ENCODE results near the gene TRIP12. TPM values are rescaled to one million over a fixed set of nuclear protein-coding genes. Genes with fewer than 3 reads are reported as not detected.

TRIP12 gene
- total RNA-seq, 1 donor from 2014 or later = 79.4 TPM

DNA sequence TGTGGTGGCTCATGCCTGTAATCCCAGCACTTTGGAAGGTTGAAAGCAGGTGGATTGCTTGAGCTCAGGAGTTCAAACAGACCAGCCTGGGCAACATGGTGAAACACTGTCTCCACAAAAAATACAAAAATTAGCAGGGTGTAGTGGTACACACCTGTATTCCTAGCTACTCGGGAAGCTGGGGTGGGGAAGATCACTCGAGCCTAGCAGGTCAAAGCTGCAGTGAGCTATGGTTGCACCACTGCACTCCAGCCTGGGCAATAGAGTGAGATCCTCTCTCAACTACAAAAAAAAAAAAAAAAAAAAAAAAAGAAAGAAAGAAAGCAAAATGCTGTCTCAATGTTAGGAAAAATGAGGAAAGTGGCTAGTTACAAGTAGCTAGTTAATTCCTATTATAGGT is 56.8 kb downstream of the TRIP12 start:
- H3K36me3 ChIP-seq = no peaks in the 10 kb centered on the region
- H3K4me3 ChIP-seq = no peak overlapping the region
- DNase-seq (ENCODE audit: low spot score in 2 of 2) = no peak
- TF ChIP-seq, protein P1, sequence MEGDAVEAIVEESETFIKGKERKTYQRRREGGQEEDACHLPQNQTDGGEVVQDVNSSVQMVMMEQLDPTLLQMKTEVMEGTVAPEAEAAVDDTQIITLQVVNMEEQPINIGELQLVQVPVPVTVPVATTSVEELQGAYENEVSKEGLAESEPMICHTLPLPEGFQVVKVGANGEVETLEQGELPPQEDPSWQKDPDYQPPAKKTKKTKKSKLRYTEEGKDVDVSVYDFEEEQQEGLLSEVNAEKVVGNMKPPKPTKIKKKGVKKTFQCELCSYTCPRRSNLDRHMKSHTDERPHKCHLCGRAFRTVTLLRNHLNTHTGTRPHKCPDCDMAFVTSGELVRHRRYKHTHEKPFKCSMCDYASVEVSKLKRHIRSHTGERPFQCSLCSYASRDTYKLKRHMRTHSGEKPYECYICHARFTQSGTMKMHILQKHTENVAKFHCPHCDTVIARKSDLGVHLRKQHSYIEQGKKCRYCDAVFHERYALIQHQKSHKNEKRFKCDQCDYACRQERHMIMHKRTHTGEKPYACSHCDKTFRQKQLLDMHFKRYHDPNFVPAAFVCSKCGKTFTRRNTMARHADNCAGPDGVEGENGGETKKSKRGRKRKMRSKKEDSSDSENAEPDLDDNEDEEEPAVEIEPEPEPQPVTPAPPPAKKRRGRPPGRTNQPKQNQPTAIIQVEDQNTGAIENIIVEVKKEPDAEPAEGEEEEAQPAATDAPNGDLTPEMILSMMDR (IDR thresholded peaks at IDR 0.05) = no peak
- peaks cover 0 to 2% of the 10 kb centered on the region in 2 donors for H3K4me1 ChIP-seq
- no peaks in the 10 kb centered on the region for H3K27me3 ChIP-seq
- H3K9me3 ChIP-seq = no peaks in the 10 kb centered on the region
- H3K27ac ChIP-seq = no peak overlapping the region
- intact Hi-C loops (cut with DNase I) = no loop called here

DNA sequence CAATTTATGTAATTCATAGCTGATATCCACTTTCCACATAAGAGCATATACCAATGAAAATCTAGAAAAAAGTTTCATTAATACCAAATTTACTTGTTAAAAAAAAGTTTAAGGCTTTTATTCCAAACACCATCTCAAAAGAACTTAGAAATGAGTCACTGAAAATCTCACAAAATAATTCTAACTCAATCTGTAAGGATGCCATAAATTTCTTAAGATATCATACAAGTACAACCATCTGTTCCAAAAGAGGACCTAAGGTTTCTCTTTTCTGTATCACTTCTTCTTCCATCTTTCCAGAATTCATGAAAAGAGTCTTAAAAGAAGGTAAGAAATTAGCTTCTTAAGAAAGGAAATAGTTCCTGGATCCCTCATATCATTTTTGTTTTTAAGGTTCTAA is 60.4 kb downstream of the TRIP12 start:
- intact Hi-C loops (cut with DNase I) = no loop called here
- no peaks in the 10 kb centered on the region for H3K27me3 ChIP-seq
- H3K4me3 ChIP-seq = no peak overlapping the region
- no peak overlapping the region for H3K27ac ChIP-seq
- no peaks in the 10 kb centered on the region for H3K9me3 ChIP-seq
- no peak for DNase-seq (ENCODE audit: low spot score in 2 of 2)
- peaks cover 13 to 18% of the 10 kb centered on the region in 2 donors for H3K36me3 ChIP-seq
- H3K4me1 ChIP-seq = peaks cover 0 to 2% of the 10 kb centered on the region in 2 donors
- TF ChIP-seq, protein P1 (IDR thresholded peaks at IDR 0.05) = no peak

DNA sequence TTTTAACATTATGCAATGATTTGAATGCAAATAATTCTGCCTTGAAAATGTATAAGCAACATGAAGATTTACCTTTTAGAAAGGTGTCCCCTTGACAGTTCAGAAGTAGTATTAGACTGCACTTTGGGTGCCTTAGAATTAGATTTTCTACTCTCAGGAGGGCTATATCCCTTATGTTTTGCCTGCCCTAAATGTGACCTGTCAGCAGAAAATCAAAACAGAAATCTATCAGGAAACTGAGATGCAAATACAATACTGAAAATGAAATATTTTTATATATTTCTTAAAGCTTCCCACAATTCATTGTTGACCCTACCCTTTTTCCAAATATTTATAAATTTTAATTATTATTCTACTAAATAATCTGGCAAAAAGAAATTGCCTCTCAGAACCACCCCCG is 61.5 kb downstream of the TRIP12 start:
- TF ChIP-seq, protein P1 (IDR thresholded peaks at IDR 0.05) = no peak
- peaks cover 13 to 22% of the 10 kb centered on the region in 2 donors for H3K36me3 ChIP-seq
- peaks cover 0 to 2% of the 10 kb centered on the region in 2 donors for H3K4me1 ChIP-seq
- no peak overlapping the region for H3K27ac ChIP-seq
- no peak for DNase-seq (ENCODE audit: low spot score in 2 of 2)
- intact Hi-C loops (cut with DNase I) = no loop called here
- H3K27me3 ChIP-seq = no peaks in the 10 kb centered on the region
- H3K4me3 ChIP-seq = no peak overlapping the region
- H3K9me3 ChIP-seq = no peaks in the 10 kb centered on the region

DNA sequence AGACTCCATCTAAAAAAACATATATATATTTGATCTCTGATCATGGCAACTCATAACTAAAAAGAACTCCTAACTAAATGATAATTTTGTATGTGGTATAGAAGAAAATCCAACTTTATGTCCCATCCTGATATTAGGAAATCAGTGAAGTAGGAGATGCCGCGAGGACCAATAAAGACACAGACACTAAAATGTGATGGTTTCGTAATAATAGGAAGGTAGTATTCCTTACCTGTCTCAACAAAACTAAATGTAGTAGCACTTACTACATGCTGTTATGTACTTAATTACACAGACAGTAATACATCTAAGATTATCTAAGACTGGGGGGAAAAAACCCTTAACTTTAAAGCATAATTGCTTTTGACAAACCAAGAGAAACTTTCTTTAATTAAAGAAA is 63.5 kb downstream of the TRIP12 start:
- intact Hi-C loops (cut with DNase I) = no loop called here
- TF ChIP-seq, protein P1 (IDR thresholded peaks at IDR 0.05) = no peak

DNA sequence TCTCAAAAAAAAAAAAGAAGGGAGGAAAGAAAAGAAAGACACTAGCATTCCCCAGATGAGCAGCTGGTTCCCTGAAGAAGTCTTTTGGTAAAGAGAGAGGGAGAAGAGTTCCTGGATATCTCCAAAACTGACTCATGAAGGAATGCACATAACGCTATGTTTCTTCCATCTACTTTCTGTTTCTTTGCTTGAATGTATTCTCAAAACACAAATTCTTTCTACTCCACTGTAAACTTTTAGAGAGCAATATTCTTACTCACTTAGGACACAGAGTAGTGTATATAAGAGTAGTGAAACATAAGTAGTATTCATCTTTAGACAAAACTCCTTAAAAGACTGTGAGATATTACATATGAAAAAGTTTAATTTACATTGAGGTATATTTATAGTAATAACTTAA is 64.2 kb downstream of the TRIP12 start:
- H3K27me3 ChIP-seq = no peaks in the 10 kb centered on the region
- H3K4me1 ChIP-seq = no peaks in the 10 kb centered on the region
- peaks cover 13 to 22% of the 10 kb centered on the region in 2 donors for H3K36me3 ChIP-seq
- no peak overlapping the region for H3K27ac ChIP-seq
- H3K9me3 ChIP-seq = no peaks in the 10 kb centered on the region
- intact Hi-C loops (cut with DNase I) = no loop called here
- TF ChIP-seq, protein P1 (IDR thresholded peaks at IDR 0.05) = no peak
- DNase-seq (ENCODE audit: low spot score in 2 of 2) = no peak
- no peak overlapping the region for H3K4me3 ChIP-seq

More for the DNA sequence above, 63.5 kb downstream of the TRIP12 start:
- Histone ChIP-seq H3K4me1 (no peaks in the 10 kb centered on the region), H3K4me3 (no peak overlapping the region), H3K27me3 (no peaks in the 10 kb centered on the region), H3K27ac (no peak overlapping the region), H3K9me3 (no peaks in the 10 kb centered on the region), H3K36me3 (peaks cover 13 to 22% of the 10 kb centered on the region in 2 donors)
- no peak for DNase-seq (ENCODE audit: low spot score in 2 of 2)

DNA sequence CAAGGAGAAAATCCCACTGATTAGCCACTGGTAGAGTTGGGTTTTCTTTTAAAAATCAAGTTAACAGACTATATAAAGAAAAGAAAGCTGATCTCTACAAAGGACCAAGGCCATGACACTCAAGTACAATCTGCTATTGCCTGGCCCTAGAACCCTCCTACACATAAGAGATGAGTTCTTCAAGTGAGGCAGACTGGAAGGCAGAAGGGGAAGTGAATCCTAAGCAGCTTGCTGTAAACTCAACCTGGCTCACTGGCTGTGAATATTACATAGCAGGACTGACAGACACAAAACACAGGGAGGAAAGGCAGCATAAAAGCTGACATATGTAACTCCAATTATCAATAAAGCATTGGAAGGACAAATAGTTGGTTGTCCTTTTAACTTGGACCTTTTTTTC is 65.4 kb downstream of the TRIP12 start:
- no peak for DNase-seq (ENCODE audit: low spot score in 2 of 2)
- intact Hi-C loops (cut with DNase I) = no loop called here

More for the DNA sequence above, 65.4 kb downstream of the TRIP12 start:
- H3K4me3 ChIP-seq = no peak overlapping the region
- peaks cover 13 to 23% of the 10 kb centered on the region in 2 donors for H3K36me3 ChIP-seq
- no peaks in the 10 kb centered on the region for H3K9me3 ChIP-seq
- TF ChIP-seq, protein P1 (IDR thresholded peaks at IDR 0.05) = no peak
- peaks cover 0 to 3% of the 10 kb centered on the region in 2 donors for H3K4me1 ChIP-seq
- H3K27ac ChIP-seq = no peak overlapping the region
- H3K27me3 ChIP-seq = no peaks in the 10 kb centered on the region
